Body of pancreas (tissue), 4 donors: ENCODE results near the gene APBA2. TPM values are rescaled to one million over a fixed set of nuclear protein-coding genes. Genes with fewer than 3 reads are reported as not detected.

ENCODE experiments used
- ATAC-seq: fragments of 150-250 bp; one replicate; pipeline ENCODE4 v1.9.1; 2016
- DNase-seq, 4 donors: peaks; one replicate each; pipeline ENCODE4 v3.0.0-alpha.2; 2019
- H3K27ac ChIP-seq, 4 donors: fragments of 200-600 bp; sonication (generic); 1 replicate in 3 of 4; 2 replicates in 1 of 4; pipeline versions ENCODE4 v1.5.1 to v1.6.1; 2016 to 2019; ENCODE audit warnings: mild to moderate bottlenecking in 1 of 4, mixed read lengths in 1 of 4, moderate library complexity in 1 of 4
- H3K27me3 ChIP-seq, 2 donors: fragments of 200-600 bp; sonication (generic); one replicate each; pipeline ENCODE4 v1.6.0; 2016; ENCODE audit warnings: mild to moderate bottlenecking in 1 of 2
- H3K36me3 ChIP-seq, 2 donors: fragments of 200-600 bp; sonication (generic); replicated peaks in 1 of 2; 2 replicates each; pipeline ENCODE4 v1.5.1; 2016; ENCODE audit warnings: low read depth in 2 of 2; ENCODE audit not compliant: insufficient read depth in 1 of 2
- H3K4me1 ChIP-seq: fragments of 200-600 bp; sonication (generic); one replicate; pipeline ENCODE4 v1.6.0; 2016
- H3K4me3 ChIP-seq, 2 donors: fragments of 200-600 bp; sonication (generic); 1 replicate in 1 of 2; 2 replicates in 1 of 2; pipeline ENCODE4 v1.5.1; 2016 to 2019
- H3K9me3 ChIP-seq, 3 donors: fragments of 200-600 bp; sonication (generic); 1 replicate in 2 of 3; 2 replicates in 1 of 3; pipeline ENCODE4 v1.5.1; 2016
- CTCF ChIP-seq, 7 experiments: fragments of 450-650 bp in 4 of 7; fragments of 200-600 bp in 3 of 7; sonication (generic) in 3 of 7; IDR thresholded peaks; one replicate each; pipeline ENCODE4 v1.5.1; 2016 to 2019; ENCODE audit warnings: antibody characterized with exemption in 7 of 7
- POLR2A ChIP-seq, 3 donors: fragments of 450-650 bp; IDR thresholded peaks; one replicate each; pipeline ENCODE4 v1.6.1; 2016; ENCODE audit warnings: antibody characterized with exemption in 3 of 3, mild to moderate bottlenecking in 2 of 3
- WGBS, 2 donors: methylation state at CpG; one replicate each; pipeline ENCODE4 v1.1.5; 2017; 5-methylcytosine and 5-hydroxymethylcytosine counted together
- intact Hi-C: fragments of 100-400 bp; cut with DNase I; formaldehyde crosslinking; loops from one replicate; pipeline ENCODE4 v1.15.1; 2023
- total RNA-seq, 2 donors: library from RNA; depleted of rRNA; stranded (reverse); fragments of >200 nt; gene quantifications; one replicate each; pipeline ENCODE4 v1.1.0, GENCODE V29; 2016

APBA2 gene
- total RNA-seq, 2 donors from 2014 or later: 13.2 to 29.0 TPM

DNA sequence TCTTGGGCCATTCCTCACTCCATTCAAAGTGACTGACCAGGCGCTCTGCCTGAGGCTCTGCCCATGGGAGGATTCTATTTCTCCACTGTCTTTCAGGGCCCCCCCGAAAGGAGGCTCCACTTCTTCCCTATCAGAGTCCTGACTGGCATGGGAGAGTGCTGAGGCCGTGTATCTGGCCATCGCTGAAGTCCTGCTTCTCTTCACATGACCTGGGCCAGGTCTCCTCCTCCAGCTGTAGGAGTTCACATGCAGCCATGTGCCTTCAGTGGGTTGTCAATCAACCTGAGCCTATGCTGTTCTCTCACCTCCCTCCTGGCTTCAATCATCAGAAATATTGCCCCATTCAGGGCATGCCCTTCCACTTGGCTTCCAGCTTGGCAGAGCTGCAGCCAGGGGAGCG lies 12.8 kb upstream of the APBA2 start:
- peak; percentile 75 to 89 (median 82) for DNase-seq
- intact Hi-C loops: no loop called here
- WGBS, 2 donors: 42 to 46% methylated on average over 4 to 5 of the region's 5 CpGs

DNA sequence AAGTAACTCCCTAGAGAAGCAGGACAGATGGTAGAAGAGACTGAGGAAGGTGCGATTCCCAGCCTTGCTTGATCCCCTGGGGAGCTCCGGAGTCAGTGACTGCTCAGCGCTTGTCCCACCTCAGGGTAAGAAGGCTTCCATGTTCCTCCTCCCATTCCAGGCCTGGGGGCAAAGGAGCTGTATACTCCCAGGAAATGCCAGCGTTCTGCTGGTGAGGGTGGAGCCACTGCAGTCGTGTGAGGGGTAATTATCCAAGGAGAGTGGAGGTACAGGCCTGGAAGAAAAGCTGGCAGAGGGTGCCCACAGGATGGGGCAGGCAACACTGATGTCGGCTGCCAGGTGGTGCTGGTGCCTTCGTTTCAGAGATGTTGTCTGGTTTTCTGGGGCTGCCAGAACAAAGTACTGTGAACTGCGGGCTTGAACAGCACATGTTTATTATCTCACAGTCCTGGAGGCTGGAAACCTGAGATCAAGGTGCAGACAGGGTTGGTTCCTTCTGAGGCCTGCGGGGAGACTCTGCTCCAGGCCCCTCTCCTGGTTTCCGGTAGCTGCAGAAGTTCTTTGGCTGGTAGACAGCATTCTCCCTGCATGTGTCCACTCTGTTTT lies 12.1 kb upstream of the APBA2 start:
- TF ChIP-seq CTCF (IDR thresholded peaks at IDR 0.05): peak in 4 of 7 experiments; percentile 31 to 51 (median 48)
- no peak for TF ChIP-seq POLR2A (IDR thresholded peaks at IDR 0.05)
- intact Hi-C loops: no loop called here
- ATAC-seq: peak; percentile 75

More for the DNA sequence above, 12.8 kb upstream of the APBA2 start:
- Histone ChIP-seq H3K9me3 (no peaks in the 10 kb centered on the region), H3K4me1 (peaks cover 23% of the 10 kb centered on the region), H3K27ac (peak overlapping the region; percentile 55 to 80 (median 65)), H3K27me3 (no peaks in the 10 kb centered on the region), H3K4me3 (no peak overlapping the region), H3K36me3 (no peaks in the 10 kb centered on the region)
- peak in 1 of 7 experiments; percentile 10 for TF ChIP-seq CTCF (IDR thresholded peaks at IDR 0.05)
- TF ChIP-seq POLR2A (IDR thresholded peaks at IDR 0.05): peak in 1 of 3 donors; percentile 13
- ATAC-seq: peak; percentile 86

DNA sequence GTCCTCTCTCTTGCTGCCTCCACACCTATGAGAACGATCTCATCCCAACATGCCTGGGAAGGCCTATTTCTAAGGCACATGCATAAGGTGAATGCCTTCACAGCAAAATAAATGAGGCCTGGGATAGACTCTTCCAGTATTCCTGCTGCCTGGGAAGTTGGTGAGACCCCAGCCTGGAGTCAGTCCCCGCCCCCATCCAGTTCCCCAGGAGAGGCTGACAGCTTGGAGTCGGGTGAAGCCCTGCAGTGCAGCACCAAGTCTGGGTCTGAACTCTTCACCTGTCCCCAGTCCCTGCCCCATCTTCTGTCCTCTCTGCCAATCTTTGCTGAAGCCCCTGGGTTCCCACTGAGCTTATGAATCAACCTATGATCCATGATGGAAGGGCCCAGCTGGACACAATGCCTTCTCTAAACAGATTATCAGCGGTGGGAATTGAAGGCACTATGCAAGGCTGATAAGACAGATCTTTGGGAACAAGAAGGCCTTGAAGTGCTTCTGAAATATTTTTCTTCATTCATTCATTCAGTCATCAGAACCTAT lies 10.2 kb upstream of the APBA2 start:
- Histone ChIP-seq H3K36me3 (no peaks in the 10 kb centered on the region), H3K4me1 (peaks cover 25% of the 10 kb centered on the region), H3K9me3 (no peaks in the 10 kb centered on the region), H3K4me3 (no peak overlapping the region), H3K27me3 (no peaks in the 10 kb centered on the region), H3K27ac (no peak overlapping the region)
- intact Hi-C loops: no loop called here
- TF ChIP-seq CTCF (IDR thresholded peaks at IDR 0.05) (no peak), POLR2A (IDR thresholded peaks at IDR 0.05) (no peak)
- 86 to 95% methylated on average over 4 of the region's 4 CpGs for WGBS, 2 donors
- no peak for DNase-seq
- ATAC-seq: no peak

More for the DNA sequence above, 12.1 kb upstream of the APBA2 start:
- Histone ChIP-seq H3K9me3 (no peaks in the 10 kb centered on the region), H3K4me3 (no peak overlapping the region), H3K36me3 (no peaks in the 10 kb centered on the region), H3K27me3 (no peaks in the 10 kb centered on the region), H3K27ac (peak overlapping the region; percentile 55 to 80 (median 65)), H3K4me1 (peaks cover 23% of the 10 kb centered on the region)
- DNase-seq: peak; percentile 59 to 82 (median 74)
- 32 to 39% methylated on average over 7 to 10 of the region's 10 CpGs for WGBS, 2 donors

- TF ChIP-seq CTCF (IDR thresholded peaks at IDR 0.05): no peak
- WGBS, 2 donors: 90 to 91% methylated on average over 13 to 14 of the region's 14 CpGs
- no peaks in the 10 kb centered on the region for H3K36me3 ChIP-seq
- H3K4me3 ChIP-seq: no peak overlapping the region
- DNase-seq: no peak
- peaks cover 33% of the 10 kb centered on the region for H3K4me1 ChIP-seq
- H3K27ac ChIP-seq: no peak overlapping the region
- no peaks in the 10 kb centered on the region for H3K27me3 ChIP-seq
- H3K9me3 ChIP-seq: no peaks in the 10 kb centered on the region
- intact Hi-C loops: no loop called here
- no peak for ATAC-seq
These were observed 9.5 kb upstream of the APBA2 start for GRCh38 chr15:28876131-28876844.
